Activated CD4-positive, alpha-beta T cell treated with anti-CD3 and anti-CD28 coated beads for 1 hour (primary cell): Measurements from ENCODE around the gene RPN2.

ENCODE experiments used
- DNase-seq: peaks from one replicate; pipeline ENCODE4 v3.0.0-alpha.2; 2020

RPN2 gene

GRCh38 chr20:37219751-37220668 lies 40.9 kb downstream of the RPN2 start:
- DNase-seq: no peak

- DNase-seq: no peak
Measured at GRCh38 chr20:37220731-37221130, 41.6 kb downstream of the RPN2 start.

GRCh38 chr20:37222086-37222485 lies 43.0 kb downstream of the RPN2 start:
- DNase-seq: no peak

GRCh38 chr20:37223053-37223452 lies 43.9 kb downstream of the RPN2 start:
- no peak for DNase-seq

- DNase-seq: no peak
Measured at GRCh38 chr20:37225146-37225545, 46.0 kb downstream of the RPN2 start.

GRCh38 chr20:37226889-37227288 lies 47.8 kb downstream of the RPN2 start:
- no peak for DNase-seq

- DNase-seq: no peak
Measured at GRCh38 chr20:37228082-37228481, 49.0 kb downstream of the RPN2 start.

- DNase-seq: no peak
Measured at GRCh38 chr20:37228656-37229055, 49.5 kb downstream of the RPN2 start.

- no peak for DNase-seq
Measured at GRCh38 chr20:37229357-37229756, 50.2 kb downstream of the RPN2 start.

GRCh38 chr20:37230200-37230599 lies 51.1 kb downstream of the RPN2 start:
- no peak for DNase-seq

- no peak for DNase-seq
Measured at GRCh38 chr20:37231947-37232630, 53.0 kb downstream of the RPN2 start.

- DNase-seq: no peak
Measured at GRCh38 chr20:37233548-37234253, 54.6 kb downstream of the RPN2 start.

GRCh38 chr20:37234254-37234581 lies 55.1 kb downstream of the RPN2 start:
- no peak for DNase-seq

- DNase-seq: no peak
Measured at GRCh38 chr20:37235065-37235464, 55.9 kb downstream of the RPN2 start.

- no peak for DNase-seq
Measured at GRCh38 chr20:37236462-37236861, 57.3 kb downstream of the RPN2 start.

- no peak for DNase-seq
Measured at GRCh38 chr20:37237656-37238055, 58.5 kb downstream of the RPN2 start.

- no peak for DNase-seq
Measured at GRCh38 chr20:37238426-37238825, 59.3 kb downstream of the RPN2 start.

- DNase-seq: no peak
Measured at GRCh38 chr20:37238935-37239451, 59.9 kb downstream of the RPN2 start.

GRCh38 chr20:37240337-37241067 lies 61.4 kb downstream of the RPN2 start:
- no peak for DNase-seq

- DNase-seq: no peak
Measured at GRCh38 chr20:37242503-37242902, 63.4 kb downstream of the RPN2 start.

GRCh38 chr20:37243076-37243936 lies 64.2 kb downstream of the RPN2 start:
- no peak for DNase-seq
